HepG2 (cell line): ENCODE results near the gene NYNRIN. TPM values are rescaled to one million over a fixed set of nuclear protein-coding genes. Genes with fewer than 3 reads are reported as not detected.
A peak's percentile ranks its signal among the peaks of the same experiment; 100 is the strongest.

Source experiments
- ISX ChIP-seq: sonication (generic); formaldehyde crosslinking; conservative IDR thresholded peaks from 2 replicates; pipeline ENCODE4 v1.5.0; 2020; ENCODE audit warnings: missing genetic modification reagents
- RNF2 ChIP-seq: fragments of 450-650 bp; conservative IDR thresholded peaks from 2 replicates; pipeline ENCODE4 v1.6.1; 2016; ENCODE audit warnings: low read depth
- SYNCRIP ChIP-seq: fragments of 200-400 bp; formaldehyde crosslinking; IDR thresholded peaks from 2 replicates; pipeline ENCODE4 v1.6.1; 2018; ENCODE audit warnings: mild to moderate bottlenecking, low read depth, low read length; ENCODE audit not compliant: insufficient read depth
- ZFP1 ChIP-seq: IDR thresholded peaks from 2 replicates; pipeline ENCODE4 v1.6.1; 2016
- ZNF10 ChIP-seq: sonication (generic); formaldehyde crosslinking; IDR thresholded peaks from 2 replicates; pipeline ENCODE4 v1.4.0; 2020; ENCODE audit warnings: mild to moderate bottlenecking, low read depth, missing genetic modification reagents, borderline replicate concordance
- ZNF17 ChIP-seq: sonication (generic); formaldehyde crosslinking; IDR thresholded peaks from 2 replicates; pipeline ENCODE4 v1.5.0; 2020; ENCODE audit warnings: mild to moderate bottlenecking, missing genetic modification reagents
- ZNF207 ChIP-seq: fragments of 450-650 bp; IDR thresholded peaks from 2 replicates; pipeline ENCODE4 v1.6.1; 2016; ENCODE audit warnings: antibody characterized with exemption, borderline replicate concordance
- ZNF326 ChIP-seq: sonication (generic); formaldehyde crosslinking; IDR thresholded peaks from 2 replicates; pipeline ENCODE4 v1.4.0; 2020; ENCODE audit warnings: missing genetic modification reagents, borderline replicate concordance
- ZNF33A ChIP-seq: sonication (generic); formaldehyde crosslinking; IDR thresholded peaks from 2 replicates; pipeline ENCODE4 v1.5.1; 2020; ENCODE audit warnings: missing genetic modification reagents, mild to moderate bottlenecking, moderate library complexity, borderline replicate concordance
- ZNF451 ChIP-seq: sonication (generic); formaldehyde crosslinking; IDR thresholded peaks from 2 replicates; pipeline ENCODE4 v1.5.0; 2020; ENCODE audit warnings: mild to moderate bottlenecking, missing genetic modification reagents
- ZNF569 ChIP-seq: sonication (generic); formaldehyde crosslinking; IDR thresholded peaks from 2 replicates; pipeline ENCODE4 v1.5.0; 2020; ENCODE audit warnings: mild to moderate bottlenecking, missing genetic modification reagents, moderate library complexity, borderline replicate concordance
- ZNF629 ChIP-seq: sonication (generic); formaldehyde crosslinking; conservative IDR thresholded peaks from 2 replicates; pipeline ENCODE4 v1.5.0; 2020; ENCODE audit warnings: missing genetic modification reagents
- ZNF746 ChIP-seq: sonication (generic); formaldehyde crosslinking; IDR thresholded peaks from 2 replicates; pipeline ENCODE4 v1.8.0; 2022; ENCODE audit warnings: mild to moderate bottlenecking, missing genetic modification reagents
- ZNF83 ChIP-seq: sonication (generic); formaldehyde crosslinking; IDR thresholded peaks from 2 replicates; pipeline ENCODE4 v1.4.0; 2020; ENCODE audit warnings: missing genetic modification reagents, mild to moderate bottlenecking, borderline replicate concordance
- polyA plus RNA-seq, 8 experiments: library from polyadenylated mRNA; depleted of rRNA in 3 of 8; stranded (reverse) in 7 of 8; unstranded in 1 of 8; fragments of >200 nt; fragmentation: Illumina TruSeq in 4 of 8; extraction: Trizol in 4 of 8; gene quantifications; 2 replicates each; pipeline versions ENCODE4 v1.2.1 to v1.2.3, GENCODE V29; 2011 to 2016; ENCODE audit warnings: low read depth in 4 of 8, missing spikeins in 1 of 8, mixed read lengths in 1 of 8; ENCODE audit not compliant: insufficient read depth in 1 of 8
- total RNA-seq, 5 experiments: library from RNA; depleted of rRNA; stranded (reverse); fragments of >200 nt; fragmentation: Illumina TruSeq; extraction: Trizol; gene quantifications; 2 replicates each; pipeline ENCODE4 v1.2.3, GENCODE V29; 2016; ENCODE audit warnings: low read depth in 1 of 5
- TF ChIP-seq, protein P1 (sequence below): IDR thresholded peaks from 2 replicates; pipeline ENCODE4 v1.6.1; 2016; ENCODE audit warnings: mild to moderate bottlenecking
- TF ChIP-seq, protein P2 (sequence below): sonication (generic); formaldehyde crosslinking; IDR thresholded peaks from 2 replicates; pipeline ENCODE4 v1.4.0; 2020; ENCODE audit warnings: missing genetic modification reagents
- TF ChIP-seq, protein P3 (sequence below): IDR thresholded peaks from 2 replicates; pipeline ENCODE4 v1.6.1; 2016; ENCODE audit warnings: missing biosample characterization, missing genetic modification reagents, low read depth
- TF ChIP-seq, protein P4 (sequence below): sonication (generic); formaldehyde crosslinking; IDR thresholded peaks from 2 replicates; pipeline ENCODE4 v1.4.0; 2020; ENCODE audit warnings: missing genetic modification reagents, borderline replicate concordance
- TF ChIP-seq, protein P5 (sequence below): sonication (generic); formaldehyde crosslinking; IDR thresholded peaks from 2 replicates; pipeline ENCODE4 v1.4.0; 2020; ENCODE audit warnings: low read depth, mild to moderate bottlenecking, missing genetic modification reagents

The NYNRIN gene
- total and polyA plus RNA-seq, 2 of the 13 experiments (the other 11 are each of a cell fraction or from before 2014, with no cell fraction given), result 0.63 to 1.1 TPM

DNA sequence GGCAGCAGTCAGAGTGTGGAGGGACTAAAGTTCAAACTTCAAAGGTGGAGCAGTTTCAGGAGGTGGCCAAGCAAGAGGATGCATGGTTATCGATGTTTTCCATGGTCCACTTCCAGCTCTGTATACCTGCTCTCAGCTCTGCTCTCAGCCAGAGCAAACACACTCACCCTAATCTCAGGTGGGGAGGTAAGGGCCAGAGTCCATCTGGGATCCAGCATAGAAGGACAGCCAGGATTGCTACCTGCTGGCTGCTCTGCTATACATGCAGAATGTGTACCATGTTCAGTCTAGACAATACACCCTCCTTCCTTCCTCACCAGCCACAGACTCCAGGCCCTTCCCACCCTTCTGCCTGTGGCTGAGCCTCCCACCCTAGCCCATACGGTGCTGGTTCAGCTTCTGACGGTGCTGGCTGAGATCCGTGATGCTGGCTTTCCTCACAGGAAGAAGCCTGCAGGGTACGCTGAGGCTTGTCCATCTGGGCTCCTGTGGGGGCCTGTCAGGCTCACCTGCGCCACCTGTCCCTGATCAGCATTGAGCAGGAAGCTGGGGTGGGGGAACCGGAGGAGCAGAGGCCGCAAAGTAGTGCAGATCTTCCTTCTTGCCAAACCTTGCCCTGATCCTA lies 28.2 kb downstream of the NYNRIN start (continued):
- TF ChIP-seq ZNF10 (CRISPR knock-in tag) (no peak), ISX (no peak), ZNF83 (no peak; the same call in 1 of the 2 replicates), ZNF17 (no peak), ZNF629 (CRISPR knock-in tag) (peak; percentile 64; the same call in 1 of the 2 replicates), RNF2 (no peak), ZNF746 (CRISPR knock-in tag) (no peak), ZNF33A (CRISPR knock-in tag) (no peak), ZNF451 (no peak; the same call in 1 of the 2 replicates), SYNCRIP (no peak), ZNF326 (CRISPR knock-in tag) (no peak; the same call in 1 of the 2 replicates), ZFP1 (CRISPR knock-in tag) (0 out of 2 replicates have a peak, but pooled peaks have one; percentile 58), ZNF569 (no peak), ZNF207 (no peak)
- TF ChIP-seq, protein P1, sequence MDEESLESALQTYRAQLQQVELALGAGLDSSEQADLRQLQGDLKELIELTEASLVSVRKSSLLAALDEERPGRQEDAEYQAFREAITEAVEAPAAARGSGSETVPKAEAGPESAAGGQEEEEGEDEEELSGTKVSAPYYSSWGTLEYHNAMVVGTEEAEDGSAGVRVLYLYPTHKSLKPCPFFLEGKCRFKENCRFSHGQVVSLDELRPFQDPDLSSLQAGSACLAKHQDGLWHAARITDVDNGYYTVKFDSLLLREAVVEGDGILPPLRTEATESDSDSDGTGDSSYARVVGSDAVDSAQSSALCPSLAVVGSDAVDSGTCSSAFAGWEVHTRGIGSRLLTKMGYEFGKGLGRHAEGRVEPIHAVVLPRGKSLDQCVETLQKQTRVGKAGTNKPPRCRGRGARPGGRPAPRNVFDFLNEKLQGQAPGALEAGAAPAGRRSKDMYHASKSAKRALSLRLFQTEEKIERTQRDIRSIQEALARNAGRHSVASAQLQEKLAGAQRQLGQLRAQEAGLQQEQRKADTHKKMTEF (CRISPR knock-in tag), result peak; percentile 83
- TF ChIP-seq, protein P2, sequence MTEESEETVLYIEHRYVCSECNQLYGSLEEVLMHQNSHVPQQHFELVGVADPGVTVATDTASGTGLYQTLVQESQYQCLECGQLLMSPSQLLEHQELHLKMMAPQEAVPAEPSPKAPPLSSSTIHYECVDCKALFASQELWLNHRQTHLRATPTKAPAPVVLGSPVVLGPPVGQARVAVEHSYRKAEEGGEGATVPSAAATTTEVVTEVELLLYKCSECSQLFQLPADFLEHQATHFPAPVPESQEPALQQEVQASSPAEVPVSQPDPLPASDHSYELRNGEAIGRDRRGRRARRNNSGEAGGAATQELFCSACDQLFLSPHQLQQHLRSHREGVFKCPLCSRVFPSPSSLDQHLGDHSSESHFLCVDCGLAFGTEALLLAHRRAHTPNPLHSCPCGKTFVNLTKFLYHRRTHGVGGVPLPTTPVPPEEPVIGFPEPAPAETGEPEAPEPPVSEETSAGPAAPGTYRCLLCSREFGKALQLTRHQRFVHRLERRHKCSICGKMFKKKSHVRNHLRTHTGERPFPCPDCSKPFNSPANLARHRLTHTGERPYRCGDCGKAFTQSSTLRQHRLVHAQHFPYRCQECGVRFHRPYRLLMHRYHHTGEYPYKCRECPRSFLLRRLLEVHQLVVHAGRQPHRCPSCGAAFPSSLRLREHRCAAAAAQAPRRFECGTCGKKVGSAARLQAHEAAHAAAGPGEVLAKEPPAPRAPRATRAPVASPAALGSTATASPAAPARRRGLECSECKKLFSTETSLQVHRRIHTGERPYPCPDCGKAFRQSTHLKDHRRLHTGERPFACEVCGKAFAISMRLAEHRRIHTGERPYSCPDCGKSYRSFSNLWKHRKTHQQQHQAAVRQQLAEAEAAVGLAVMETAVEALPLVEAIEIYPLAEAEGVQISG (CRISPR knock-in tag), result peak; percentile 64
- TF ChIP-seq, protein P3, sequence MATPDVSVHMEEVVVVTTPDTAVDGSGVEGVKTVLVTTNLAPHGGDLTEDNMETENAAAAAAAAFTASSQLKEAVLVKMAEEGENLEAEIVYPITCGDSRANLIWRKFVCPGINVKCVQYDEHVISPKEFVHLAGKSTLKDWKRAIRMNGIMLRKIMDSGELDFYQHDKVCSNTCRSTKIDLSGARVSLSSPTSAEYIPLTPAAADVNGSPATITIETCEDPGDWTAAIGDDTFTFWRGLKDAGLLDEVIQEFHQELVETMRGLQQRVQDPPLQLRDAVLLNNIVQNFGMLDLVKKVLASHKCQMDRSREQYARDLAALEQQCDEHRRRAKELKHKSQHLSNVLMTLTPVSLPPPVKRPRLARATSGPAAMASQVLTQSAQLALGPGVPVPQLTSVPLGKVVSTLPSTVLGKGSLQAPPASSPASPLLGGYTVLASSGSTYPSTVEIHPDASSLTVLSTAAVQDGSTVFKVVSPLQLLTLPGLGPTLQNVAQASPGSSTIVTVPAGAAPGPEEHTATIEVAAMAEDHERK, result no peak
- TF ChIP-seq, protein P4, sequence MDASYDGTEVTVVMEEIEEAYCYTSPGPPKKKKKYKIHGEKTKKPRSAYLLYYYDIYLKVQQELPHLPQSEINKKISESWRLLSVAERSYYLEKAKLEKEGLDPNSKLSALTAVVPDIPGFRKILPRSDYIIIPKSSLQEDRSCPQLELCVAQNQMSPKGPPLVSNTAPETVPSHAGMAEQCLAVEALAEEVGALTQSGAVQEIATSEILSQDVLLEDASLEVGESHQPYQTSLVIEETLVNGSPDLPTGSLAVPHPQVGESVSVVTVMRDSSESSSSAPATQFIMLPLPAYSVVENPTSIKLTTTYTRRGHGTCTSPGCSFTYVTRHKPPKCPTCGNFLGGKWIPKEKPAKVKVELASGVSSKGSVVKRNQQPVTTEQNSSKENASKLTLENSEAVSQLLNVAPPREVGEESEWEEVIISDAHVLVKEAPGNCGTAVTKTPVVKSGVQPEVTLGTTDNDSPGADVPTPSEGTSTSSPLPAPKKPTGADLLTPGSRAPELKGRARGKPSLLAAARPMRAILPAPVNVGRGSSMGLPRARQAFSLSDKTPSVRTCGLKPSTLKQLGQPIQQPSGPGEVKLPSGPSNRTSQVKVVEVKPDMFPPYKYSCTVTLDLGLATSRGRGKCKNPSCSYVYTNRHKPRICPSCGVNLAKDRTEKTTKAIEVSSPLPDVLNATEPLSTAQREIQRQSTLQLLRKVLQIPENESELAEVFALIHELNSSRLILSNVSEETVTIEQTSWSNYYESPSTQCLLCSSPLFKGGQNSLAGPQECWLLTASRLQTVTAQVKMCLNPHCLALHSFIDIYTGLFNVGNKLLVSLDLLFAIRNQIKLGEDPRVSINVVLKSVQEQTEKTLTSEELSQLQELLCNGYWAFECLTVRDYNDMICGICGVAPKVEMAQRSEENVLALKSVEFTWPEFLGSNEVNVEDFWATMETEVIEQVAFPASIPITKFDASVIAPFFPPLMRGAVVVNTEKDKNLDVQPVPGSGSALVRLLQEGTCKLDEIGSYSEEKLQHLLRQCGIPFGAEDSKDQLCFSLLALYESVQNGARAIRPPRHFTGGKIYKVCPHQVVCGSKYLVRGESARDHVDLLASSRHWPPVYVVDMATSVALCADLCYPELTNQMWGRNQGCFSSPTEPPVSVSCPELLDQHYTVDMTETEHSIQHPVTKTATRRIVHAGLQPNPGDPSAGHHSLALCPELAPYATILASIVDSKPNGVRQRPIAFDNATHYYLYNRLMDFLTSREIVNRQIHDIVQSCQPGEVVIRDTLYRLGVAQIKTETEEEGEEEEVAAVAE (CRISPR knock-in tag), result 0 out of 2 replicates have a peak, but pooled peaks have one; percentile 82
- TF ChIP-seq, protein P5, sequence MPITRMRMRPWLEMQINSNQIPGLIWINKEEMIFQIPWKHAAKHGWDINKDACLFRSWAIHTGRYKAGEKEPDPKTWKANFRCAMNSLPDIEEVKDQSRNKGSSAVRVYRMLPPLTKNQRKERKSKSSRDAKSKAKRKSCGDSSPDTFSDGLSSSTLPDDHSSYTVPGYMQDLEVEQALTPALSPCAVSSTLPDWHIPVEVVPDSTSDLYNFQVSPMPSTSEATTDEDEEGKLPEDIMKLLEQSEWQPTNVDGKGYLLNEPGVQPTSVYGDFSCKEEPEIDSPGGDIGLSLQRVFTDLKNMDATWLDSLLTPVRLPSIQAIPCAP (CRISPR knock-in tag), result no peak
